Spleen (tissue), 11 donors: Measurements from ENCODE around the gene WNK2. TPM values are rescaled to one million over a fixed set of nuclear protein-coding genes. Genes with fewer than 3 reads are reported as not detected.

Source experiments
- DNase-seq: peaks from one replicate; pipeline ENCODE4 v3.0.0-alpha.2; 2020
- H3K27ac ChIP-seq, 8 donors: fragments of 200-600 bp; sonication (generic) in 7 of 8; 1 replicate in 4 of 8; 2 replicates in 4 of 8; pipeline versions ENCODE4 v1.5.0 to v1.8.0; 2016 to 2021; ENCODE audit warnings: inconsistent platforms in 4 of 8, mild to moderate bottlenecking in 4 of 8, moderate library complexity in 1 of 8
- H3K27me3 ChIP-seq, 7 donors: fragments of 200-600 bp; sonication (generic) in 6 of 7; replicated peaks in 1 of 7; 1 replicate in 4 of 7; 2 replicates in 3 of 7; pipeline versions ENCODE4 v1.5.0 to v1.8.0; 2016 to 2021; ENCODE audit warnings: inconsistent platforms in 3 of 7, mild to moderate bottlenecking in 1 of 7
- H3K36me3 ChIP-seq, 6 donors: fragments of 200-600 bp; sonication (generic) in 5 of 6; 1 replicate in 4 of 6; 2 replicates in 2 of 6; pipeline versions ENCODE4 v1.5.0 to v1.8.0; 2016 to 2021; ENCODE audit warnings: inconsistent platforms in 2 of 6
- H3K4me1 ChIP-seq, 6 donors: fragments of 200-600 bp; sonication (generic) in 5 of 6; 1 replicate in 3 of 6; 2 replicates in 3 of 6; pipeline versions ENCODE4 v1.5.0 to v1.8.0; 2016 to 2021; ENCODE audit warnings: inconsistent platforms in 3 of 6
- H3K4me3 ChIP-seq, 8 donors: fragments of 200-600 bp; sonication (generic) in 7 of 8; 1 replicate in 4 of 8; 2 replicates in 4 of 8; pipeline versions ENCODE4 v1.5.0 to v1.8.0; 2016 to 2021; ENCODE audit warnings: inconsistent platforms in 4 of 8, mild to moderate bottlenecking in 4 of 8, moderate library complexity in 2 of 8
- H3K9me3 ChIP-seq, 8 donors: fragments of 200-600 bp; sonication (generic) in 7 of 8; 1 replicate in 4 of 8; 2 replicates in 4 of 8; pipeline versions ENCODE4 v1.5.0 to v1.8.0; 2016 to 2021; ENCODE audit warnings: inconsistent platforms in 4 of 8
- CTCF ChIP-seq, 11 experiments: fragments of 200-600 bp in 7 of 11; fragments of 450-650 bp in 4 of 11; sonication (generic) in 4 of 11; IDR thresholded peaks in 8 of 11; conservative IDR thresholded peaks in 3 of 11; 1 replicate in 7 of 11; 2 replicates in 4 of 11; pipeline versions ENCODE4 v1.4.0 to v1.8.0; 2016 to 2021; ENCODE audit warnings: antibody characterized with exemption in 11 of 11, inconsistent platforms in 4 of 11, mild to moderate bottlenecking in 1 of 11
- POLR2A ChIP-seq, 3 donors: fragments of 450-650 bp; IDR thresholded peaks; one replicate each; pipeline ENCODE4 v1.5.1; 2017; ENCODE audit warnings: antibody characterized with exemption in 3 of 3, mild to moderate bottlenecking in 1 of 3
- POLR2AphosphoS5 ChIP-seq, 3 donors: sonication (generic); formaldehyde crosslinking; IDR thresholded peaks; one replicate each; pipeline ENCODE4 v1.5.1; 2017; ENCODE audit warnings: antibody characterized with exemption in 3 of 3
- WGBS, 5 donors: extraction: QIAGEN DNeasy Blood & Tissue Kit in 3 of 5; methylation state at CpG; one replicate each; pipeline versions ENCODE4 v1.1.5 to v1.1.7; 2013 to 2018; 5-methylcytosine and 5-hydroxymethylcytosine counted together
- intact Hi-C: fragments of 100-400 bp; cut with DNase I; formaldehyde crosslinking; loops from one replicate; pipeline ENCODE4 v1.15.0; 2023; ENCODE audit warnings: low total_unique reads
- polyA plus RNA-seq, 3 donors: library from polyadenylated mRNA; stranded (reverse); fragments of 200-250 nt; gene quantifications; one replicate each; pipeline ENCODE4 v1.2.1, GENCODE V29; 2013
- total RNA-seq, 7 donors: library from RNA; depleted of rRNA in 3 of 7; stranded (reverse); fragments of >200 nt in 3 of 7; fragmentation: NEBNext Ultra II Directional in 4 of 7; extraction: Animal tissue kit (Norgen Biotek cat#: 25700) in 4 of 7; gene quantifications; one replicate each; pipeline versions ENCODE4 v1.1.0 to v1.2.1, GENCODE V29; 2016 to 2021
- donor health status: healthy with polysubstance abuse.
- donor health status: DM: no; HTN: no; CAD: no; lungs with moderate emphysema.
- donor health status: DM: no; HTN: no; CAD: no.
- donor health status: Bipolar disorder and iron deficiency.
- donor health status: healthy.
- donor health status: DM: no; HTN: no; CAD: no.
- donor health status: DM: yes; HTN: yes; CAD: no.

WNK2 gene
- total and polyA plus RNA-seq, 10 donors, result 1.8 to 20.0 (median 7.3) TPM

DNA sequence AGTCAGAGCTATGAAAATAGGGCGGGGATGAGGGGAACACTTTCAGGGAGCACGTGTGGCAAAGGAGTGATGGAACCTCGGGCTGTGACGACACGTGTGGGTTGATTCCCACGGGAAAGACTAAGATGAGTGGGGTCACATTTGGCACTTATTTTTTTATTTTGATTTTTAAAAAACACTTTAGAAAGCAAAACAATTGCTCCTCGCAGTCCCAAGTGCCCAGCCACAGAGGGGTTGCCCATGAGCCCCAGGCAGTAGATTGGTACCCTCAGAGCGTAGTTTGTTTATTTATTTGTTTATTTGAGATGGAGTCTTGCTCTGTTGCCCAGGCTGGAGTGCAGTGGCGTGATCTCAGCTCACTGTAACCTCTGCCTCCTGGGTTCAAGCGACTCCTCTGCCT is 69.7 kb downstream of the WNK2 start:
- no peaks in the 10 kb centered on the region for H3K4me1 ChIP-seq
- H3K27me3 ChIP-seq, result no peaks in the 10 kb centered on the region
- intact Hi-C loops, result no loop called here
- TF ChIP-seq POLR2A (IDR thresholded peaks at IDR 0.05), result no peak
- TF ChIP-seq CTCF (IDR thresholded peaks at IDR 0.05 in 8 of 11, conservative IDR thresholded peaks at IDR 0.05 in 3 of 11), result no peak
- no peaks in the 10 kb centered on the region for H3K9me3 ChIP-seq
- WGBS, 5 donors, result 86 to 90% (median 89%) methylated on average over 10 of the region's 10 CpGs
- DNase-seq, result no peak
- H3K27ac ChIP-seq, result no peak overlapping the region
- H3K4me3 ChIP-seq, result no peak overlapping the region
- no peaks in the 10 kb centered on the region for H3K36me3 ChIP-seq

- no peaks in the 10 kb centered on the region for H3K4me1 ChIP-seq
- intact Hi-C loops, result no loop called here
- DNase-seq, result peak; percentile 61
- no peak overlapping the region for H3K4me3 ChIP-seq
- H3K27ac ChIP-seq, result no peak overlapping the region
- H3K9me3 ChIP-seq, result no peaks in the 10 kb centered on the region
- 91 to 95% (median 94%) methylated on average over 14 of the region's 14 CpGs for WGBS, 5 donors
- no peaks in the 10 kb centered on the region for H3K27me3 ChIP-seq
- no peak for TF ChIP-seq POLR2AphosphoS5 (IDR thresholded peaks at IDR 0.05)
- no peak for TF ChIP-seq CTCF (IDR thresholded peaks at IDR 0.05 in 8 of 11, conservative IDR thresholded peaks at IDR 0.05 in 3 of 11)
- no peak for TF ChIP-seq POLR2A (IDR thresholded peaks at IDR 0.05)
- H3K36me3 ChIP-seq, result no peaks in the 10 kb centered on the region
Observed at GRCh38 chr9:93254061-93254481, 70.1 kb downstream of the WNK2 start.

DNA sequence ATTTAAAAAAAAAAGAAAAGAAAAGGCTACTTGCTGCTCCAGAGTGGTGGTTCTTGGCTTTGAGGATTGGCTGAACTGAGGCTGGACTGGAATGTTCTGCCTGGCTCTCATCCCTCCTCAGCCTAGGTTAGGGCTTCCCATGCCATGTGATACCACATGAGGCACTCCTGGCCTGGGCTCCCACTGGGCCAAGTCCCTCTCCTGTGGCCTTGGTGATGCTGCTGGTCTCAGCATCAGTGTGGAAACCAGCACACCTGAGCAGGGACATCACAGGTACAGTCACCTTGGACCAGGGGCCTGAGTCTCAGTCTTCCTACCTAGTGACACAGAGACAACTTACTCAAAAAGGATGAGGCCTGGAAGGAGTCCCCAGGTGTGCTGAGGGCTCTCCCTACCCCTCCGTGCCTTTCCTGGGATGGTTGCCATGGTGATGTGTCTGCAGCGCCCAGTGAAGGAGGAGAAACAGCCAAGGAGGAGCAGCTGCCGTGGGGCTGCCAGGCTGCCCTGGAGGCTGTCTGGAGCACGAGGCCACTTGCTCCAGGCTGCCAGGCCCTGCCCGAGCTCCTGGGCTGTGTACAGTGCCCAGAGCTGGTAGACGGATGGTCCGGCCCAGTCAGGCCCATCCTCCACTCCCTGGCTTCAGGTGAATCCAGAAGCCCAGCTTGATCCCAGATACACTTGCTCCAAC is 71.0 kb downstream of the WNK2 start:
- Histone ChIP-seq H3K27ac (no peak overlapping the region), H3K36me3 (no peaks in the 10 kb centered on the region), H3K4me3 (no peak overlapping the region), H3K4me1 (no peaks in the 10 kb centered on the region), H3K9me3 (no peaks in the 10 kb centered on the region), H3K27me3 (no peaks in the 10 kb centered on the region)
- WGBS, 5 donors, result 84 to 98% (median 90%) methylated on average over 7 of the region's 7 CpGs
- intact Hi-C loops, result no loop called here
- DNase-seq, result peak; percentile 53
- TF ChIP-seq CTCF (IDR thresholded peaks at IDR 0.05 in 8 of 11, conservative IDR thresholded peaks at IDR 0.05 in 3 of 11), result no peak
- no peak for TF ChIP-seq POLR2A (IDR thresholded peaks at IDR 0.05)
- TF ChIP-seq POLR2AphosphoS5 (IDR thresholded peaks at IDR 0.05), result no peak

GRCh38 chr9:93255494-93255867 is 71.5 kb downstream of the WNK2 start:
- intact Hi-C loops, result no loop called here
- Histone ChIP-seq H3K4me1 (no peaks in the 10 kb centered on the region), H3K27ac (no peak overlapping the region), H3K36me3 (no peaks in the 10 kb centered on the region), H3K27me3 (no peaks in the 10 kb centered on the region), H3K4me3 (no peak overlapping the region), H3K9me3 (no peaks in the 10 kb centered on the region)
- no peak for TF ChIP-seq POLR2A (IDR thresholded peaks at IDR 0.05)
- no peak for TF ChIP-seq POLR2AphosphoS5 (IDR thresholded peaks at IDR 0.05)
- TF ChIP-seq CTCF (IDR thresholded peaks at IDR 0.05 in 8 of 11, conservative IDR thresholded peaks at IDR 0.05 in 3 of 11), result no peak
- WGBS, 5 donors, result 84 to 89% (median 87%) methylated on average over 7 of the region's 7 CpGs
- no peak for DNase-seq
